ENCODE results near the gene GFOD2. TPM values are rescaled to one million over a fixed set of nuclear protein-coding genes. Genes with fewer than 3 reads are reported as not detected.

GFOD2 gene
- total RNA-seq, 5 donors from 2014 or later (not counting 1 experiment from before 2014, with no cell fraction given): 8.5 to 23.2 (median 16.7) TPM

DNA sequence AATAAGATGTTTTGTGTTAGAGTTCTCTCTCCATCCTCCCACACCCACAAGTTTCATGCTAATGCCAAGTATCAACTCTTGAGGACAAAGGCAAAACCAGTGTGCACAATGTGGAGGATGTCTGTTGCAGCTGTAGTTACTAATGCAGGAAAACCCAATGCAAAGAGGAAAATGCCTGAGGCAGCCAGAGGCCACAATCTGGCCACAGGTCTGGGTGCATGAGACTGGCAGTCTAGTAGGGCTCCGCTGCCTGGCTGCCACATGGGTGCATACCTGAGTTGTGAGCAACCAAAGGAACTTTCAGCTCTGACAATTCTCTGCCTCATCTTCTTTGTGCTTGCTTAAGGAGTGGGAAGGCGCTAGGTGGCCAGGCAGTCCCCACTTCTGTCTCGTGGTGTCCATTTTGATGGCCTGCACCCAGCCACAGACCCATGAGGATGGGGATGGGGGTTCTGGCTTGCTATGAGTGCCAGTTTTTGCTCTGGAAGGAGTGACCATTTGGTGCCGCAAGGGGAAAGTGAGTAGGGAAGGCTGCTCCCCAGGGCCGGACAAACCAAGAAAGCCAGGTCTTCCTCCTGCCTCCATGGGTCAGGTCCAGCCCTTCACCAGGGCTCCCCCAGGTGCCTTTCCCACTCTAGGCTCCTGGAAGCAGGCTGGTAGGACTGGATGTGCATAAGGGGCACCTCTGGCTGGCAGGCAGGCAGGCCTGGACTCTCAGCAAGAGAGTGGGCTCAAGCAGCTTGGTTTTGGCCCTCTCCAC, 4.2 kb upstream of the GFOD2 start:
- Histone ChIP-seq H3K27ac (ENCODE audit: low read length) (no peak overlapping the region), H3K27me3 (replicated peaks in 1 of 2; ENCODE audit: control insufficient read depth in 2 of 2, extremely low read depth in 1 of 2, insufficient read depth in 2 of 2, low read length in 1 of 2) (no peaks in the 10 kb centered on the region), H3K4me3 (ENCODE audit: control insufficient read depth in 1 of 2, extremely low read depth in 1 of 2, low read length in 1 of 2) (no peak overlapping the region), H3K36me3 (ENCODE audit: control insufficient read depth in 2 of 2, extremely low read depth in 1 of 2, insufficient read depth in 1 of 2, low read length in 1 of 2) (peaks cover 3 to 36% of the 10 kb centered on the region in 2 donors), H3K4me1 (ENCODE audit: control insufficient read depth in 1 of 2, extremely low read depth in 1 of 2, insufficient read depth in 2 of 2, low read length in 2 of 2) (peaks cover 7 to 16% of the 10 kb centered on the region in 2 experiments), H3K9me3 (no peaks in the 10 kb centered on the region)
- no peaks in the 10 kb centered on the region for H3K27me3 Mint-ChIP-seq
- H3K27ac Mint-ChIP-seq: peak overlapping the region in 1 of 2 donors; percentile 31
- DNase-seq: no peak
- ChIA-PET POLR2A (no interaction called here), CTCF (no interaction called here)
- H3K9me3 Mint-ChIP-seq: no peaks in the 10 kb centered on the region
- 100% methylated on average over 3 of the region's 5 CpGs for WGBS (ENCODE audit: insufficient coverage)
- H3K36me3 Mint-ChIP-seq: peaks cover 13% of the 10 kb centered on the region
- ATAC-seq (replicated peaks in 1 of 4): no peak
- H3K4me1 Mint-ChIP-seq: peaks cover 16 to 29% (median 26%) of the 10 kb centered on the region in 3 donors
- no peak overlapping the region for H3K4me3 Mint-ChIP-seq

DNA sequence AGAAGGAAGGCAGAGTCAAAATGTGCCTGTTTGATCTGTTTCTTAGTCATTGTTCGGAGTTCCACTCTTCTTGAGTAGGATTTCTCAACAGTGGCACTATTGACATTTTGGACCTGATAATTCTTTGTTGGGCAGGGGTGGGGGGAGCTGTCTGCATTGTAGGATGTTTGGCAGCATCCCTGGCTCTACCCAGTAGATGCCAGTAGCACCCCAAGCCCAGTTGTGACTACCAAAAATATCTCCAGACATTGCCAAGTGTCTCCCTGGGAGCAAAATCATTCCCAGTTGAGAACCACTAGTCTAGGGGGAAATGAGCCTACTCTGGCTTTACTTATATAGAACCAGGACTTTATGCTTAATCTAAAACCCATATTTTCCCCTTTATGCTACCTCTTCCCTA, 1.1 kb upstream of the GFOD2 start:
- DNase-seq: no peak
- WGBS (ENCODE audit: insufficient coverage): no CpG with 5 or more reads among the region's 1 CpG
- no peaks in the 10 kb centered on the region for H3K9me3 Mint-ChIP-seq

DNA sequence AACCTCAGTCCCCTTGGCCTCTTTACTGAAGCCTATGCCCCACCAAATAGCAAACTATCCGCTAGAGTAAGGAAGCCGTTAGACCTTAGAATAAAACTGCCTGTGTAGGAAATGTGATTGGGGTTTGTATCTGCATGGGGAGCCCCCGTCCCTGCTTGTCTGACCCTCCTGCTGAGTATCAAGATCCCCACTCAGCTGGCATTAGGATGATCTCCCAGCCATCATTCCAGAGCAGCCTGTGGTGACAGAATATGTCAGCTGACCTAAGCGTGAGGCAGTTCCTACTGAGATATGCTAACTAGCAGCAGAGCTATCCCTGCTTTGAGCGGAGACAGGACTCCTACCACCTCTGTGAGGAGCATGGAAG, 645 bp upstream of the GFOD2 start:
- Mint-ChIP-seq H3K4me1 (peaks cover 34 to 47% (median 35%) of the 10 kb centered on the region in 3 donors), H3K9me3 (no peaks in the 10 kb centered on the region), H3K27me3 (no peaks in the 10 kb centered on the region), H3K27ac (peak overlapping the region; percentile 99 to 100), H3K36me3 (peaks cover 6% of the 10 kb centered on the region), H3K4me3 (peak overlapping the region; percentile 95 to 99 (median 96))
- ATAC-seq (replicated peaks in 1 of 4) (peak; percentile 18 to 35 (median 22)), DNase-seq (peak in 8 of 35 experiments; percentile 3 to 47 (median 12))
- 0% methylated on average over 1 of the region's 5 CpGs for WGBS (ENCODE audit: insufficient coverage)
- Histone ChIP-seq H3K9me3 (no peaks in the 10 kb centered on the region), H3K27ac (ENCODE audit: low read length) (peak overlapping the region; percentile 90), H3K36me3 (ENCODE audit: control insufficient read depth in 2 of 2, extremely low read depth in 1 of 2, insufficient read depth in 1 of 2, low read length in 1 of 2) (peaks cover 3 to 6% of the 10 kb centered on the region in 2 donors), H3K27me3 (replicated peaks in 1 of 2; ENCODE audit: control insufficient read depth in 2 of 2, extremely low read depth in 1 of 2, insufficient read depth in 2 of 2, low read length in 1 of 2) (no peaks in the 10 kb centered on the region), H3K4me1 (ENCODE audit: control insufficient read depth in 1 of 2, extremely low read depth in 1 of 2, insufficient read depth in 2 of 2, low read length in 2 of 2) (peaks cover 12 to 20% of the 10 kb centered on the region in 2 experiments), H3K4me3 (ENCODE audit: control insufficient read depth in 1 of 2, extremely low read depth in 1 of 2, low read length in 1 of 2) (peak overlapping the region; percentile 93 to 97)
- POLR2A ChIA-PET: interaction anchor here (0.5 to 1.0 kb wide), 3 partner anchors 87 to 288 kb away, joined by 3 to 7 read pairs (median 4); partner anchors contain the start of genes RANBP10 (in 1 of the 2) and TSNAXIP1 (in 1 of the 2)
- CTCF ChIA-PET: interaction anchor here (0.5 to 2.0 kb wide), 8 partner anchors 59 to 524 kb away, joined by 3 to 10 read pairs (median 4); partner anchors contain the start of genes PARD6A (in 1 of the 2), RANBP10 (in 1 of the 2) and TSNAXIP1 (in 1 of the 2)

More for the DNA sequence above, 1.1 kb upstream of the GFOD2 start:
- ChIA-PET CTCF (interaction anchor here in 1 of 2 donors (2.0 kb wide), 1 partner anchor 199 kb away, joined by 10 read pairs; no protein-coding TSS in a partner anchor), POLR2A (no interaction called here)
- Mint-ChIP-seq H3K27me3 (no peaks in the 10 kb centered on the region), H3K4me3 (peak overlapping the region; percentile 95 to 99 (median 96)), H3K27ac (peak overlapping the region; percentile 99 to 100), H3K4me1 (peaks cover 34 to 47% (median 35%) of the 10 kb centered on the region in 3 donors), H3K36me3 (peaks cover 10% of the 10 kb centered on the region)
- Histone ChIP-seq H3K27me3 (replicated peaks in 1 of 2; ENCODE audit: control insufficient read depth in 2 of 2, extremely low read depth in 1 of 2, insufficient read depth in 2 of 2, low read length in 1 of 2) (no peaks in the 10 kb centered on the region), H3K9me3 (no peaks in the 10 kb centered on the region), H3K4me1 (ENCODE audit: control insufficient read depth in 1 of 2, extremely low read depth in 1 of 2, insufficient read depth in 2 of 2, low read length in 2 of 2) (peaks cover 12 to 20% of the 10 kb centered on the region in 2 experiments), H3K27ac (ENCODE audit: low read length) (peak overlapping the region; percentile 90), H3K36me3 (ENCODE audit: control insufficient read depth in 2 of 2, extremely low read depth in 1 of 2, insufficient read depth in 1 of 2, low read length in 1 of 2) (peaks cover 3 to 10% of the 10 kb centered on the region in 2 donors), H3K4me3 (ENCODE audit: control insufficient read depth in 1 of 2, extremely low read depth in 1 of 2, low read length in 1 of 2) (peak overlapping the region in 1 of 2 donors; percentile 93)
- ATAC-seq (replicated peaks in 1 of 4): no peak

DNA sequence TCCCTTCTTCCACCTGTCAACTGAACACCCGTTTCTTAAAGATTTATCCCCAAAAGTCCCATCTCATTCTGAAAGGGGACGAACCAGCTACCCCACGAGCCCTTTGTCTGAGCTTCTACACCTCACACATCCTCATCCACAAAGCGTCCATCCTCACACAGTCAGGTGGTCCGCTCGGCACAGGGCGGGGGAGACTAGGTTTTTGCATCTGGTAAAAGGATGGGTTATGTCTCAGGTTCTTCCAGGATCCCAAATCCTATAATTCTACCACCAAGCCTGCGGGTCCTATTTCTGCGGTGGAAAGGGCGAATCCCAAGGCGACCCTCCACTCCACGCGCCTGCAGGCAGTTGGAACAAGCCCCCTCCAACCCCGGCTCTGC, 458 bp downstream of the GFOD2 start:
- peaks cover 0 to 3% of the 10 kb centered on the region in 2 donors for H3K36me3 ChIP-seq (ENCODE audit: control insufficient read depth in 2 of 2, extremely low read depth in 1 of 2, insufficient read depth in 1 of 2, low read length in 1 of 2)
- peak overlapping the region; percentile 34 to 40 for H3K27ac Mint-ChIP-seq
- no peak overlapping the region for H3K27ac ChIP-seq (ENCODE audit: low read length)
- ATAC-seq (replicated peaks in 1 of 4) (peak in 2 of 4 experiments; percentile 25 to 35), DNase-seq (peak in 7 of 35 experiments; percentile 3 to 30 (median 7))
- no peaks in the 10 kb centered on the region for H3K27me3 ChIP-seq (replicated peaks in 1 of 2; ENCODE audit: control insufficient read depth in 2 of 2, extremely low read depth in 1 of 2, insufficient read depth in 2 of 2, low read length in 1 of 2)
- WGBS (ENCODE audit: insufficient coverage): 0% methylated on average over 6 of the region's 14 CpGs
- peaks cover 6% of the 10 kb centered on the region for H3K36me3 Mint-ChIP-seq
- H3K27me3 Mint-ChIP-seq: no peaks in the 10 kb centered on the region
- peak overlapping the region; percentile 95 to 99 (median 96) for H3K4me3 Mint-ChIP-seq
- no peaks in the 10 kb centered on the region for H3K9me3 ChIP-seq
- H3K4me3 ChIP-seq (ENCODE audit: control insufficient read depth in 1 of 2, extremely low read depth in 1 of 2, low read length in 1 of 2): peak overlapping the region; percentile 93 to 97
- H3K9me3 Mint-ChIP-seq: no peaks in the 10 kb centered on the region
- peaks cover 35 to 50% (median 36%) of the 10 kb centered on the region in 3 donors for H3K4me1 Mint-ChIP-seq
- ChIA-PET POLR2A (interaction anchor here in 1 of 2 donors (0.5 to 1.0 kb wide), 2 partner anchors 88 to 729 kb away, joined by 3 to 4 read pairs; partner anchors contain the start of genes RANBP10, SMPD3 and TSNAXIP1), CTCF (interaction anchor here in 1 of 2 donors (0.8 to 2.0 kb wide), 5 partner anchors 46 to 491 kb away, joined by 3 to 10 read pairs (median 4); partner anchors contain the start of genes RANBP10 and TSNAXIP1)
- peaks cover 12 to 20% of the 10 kb centered on the region in 2 experiments for H3K4me1 ChIP-seq (ENCODE audit: control insufficient read depth in 1 of 2, extremely low read depth in 1 of 2, insufficient read depth in 2 of 2, low read length in 2 of 2)

DNA sequence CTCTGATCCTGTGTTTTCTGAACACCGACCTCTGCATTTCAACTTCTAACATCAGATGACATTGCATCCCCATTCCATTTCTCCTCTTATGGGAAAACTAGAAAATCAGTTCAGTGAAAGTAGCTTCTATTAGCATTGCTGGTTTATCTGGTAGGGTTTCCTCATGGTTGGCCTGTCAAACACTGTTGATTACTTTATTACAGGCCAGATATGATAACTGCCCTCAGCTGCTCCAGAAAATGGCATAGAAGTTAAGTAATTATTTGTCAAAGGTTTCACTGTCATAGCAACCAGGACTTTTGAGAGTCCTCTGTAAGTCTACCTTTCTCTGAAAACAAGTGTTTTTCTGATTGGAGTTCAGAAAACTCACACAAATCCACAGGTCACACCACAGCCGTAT, 3.0 kb downstream of the GFOD2 start:
- DNase-seq (no peak), ATAC-seq (replicated peaks in 1 of 4) (no peak)
- no peak overlapping the region for H3K4me3 ChIP-seq (ENCODE audit: control insufficient read depth in 1 of 2, extremely low read depth in 1 of 2, low read length in 1 of 2)
- Mint-ChIP-seq H3K4me1 (peaks cover 38 to 61% (median 42%) of the 10 kb centered on the region in 3 donors), H3K4me3 (no peak overlapping the region), H3K36me3 (peaks cover 15% of the 10 kb centered on the region), H3K9me3 (no peaks in the 10 kb centered on the region), H3K27ac (no peak overlapping the region), H3K27me3 (no peaks in the 10 kb centered on the region)
- POLR2A ChIA-PET: no interaction called here
- no peaks in the 10 kb centered on the region for H3K27me3 ChIP-seq (replicated peaks in 1 of 2; ENCODE audit: control insufficient read depth in 2 of 2, extremely low read depth in 1 of 2, insufficient read depth in 2 of 2, low read length in 1 of 2)
- H3K27ac ChIP-seq (ENCODE audit: low read length): no peak overlapping the region
- no peaks in the 10 kb centered on the region for H3K9me3 ChIP-seq
- CTCF ChIA-PET: interaction anchor here (0.6 to 0.7 kb wide), 2 partner anchors 86 to 128 kb away, joined by 4 read pairs; no protein-coding TSS in a partner anchor
- H3K36me3 ChIP-seq (ENCODE audit: control insufficient read depth in 2 of 2, extremely low read depth in 1 of 2, insufficient read depth in 1 of 2, low read length in 1 of 2): no peaks in the 10 kb centered on the region
- peaks cover 12 to 23% of the 10 kb centered on the region in 2 experiments for H3K4me1 ChIP-seq (ENCODE audit: control insufficient read depth in 1 of 2, extremely low read depth in 1 of 2, insufficient read depth in 2 of 2, low read length in 2 of 2)
- 80% methylated on average over 1 of the region's 2 CpGs for WGBS (ENCODE audit: insufficient coverage)

DNA sequence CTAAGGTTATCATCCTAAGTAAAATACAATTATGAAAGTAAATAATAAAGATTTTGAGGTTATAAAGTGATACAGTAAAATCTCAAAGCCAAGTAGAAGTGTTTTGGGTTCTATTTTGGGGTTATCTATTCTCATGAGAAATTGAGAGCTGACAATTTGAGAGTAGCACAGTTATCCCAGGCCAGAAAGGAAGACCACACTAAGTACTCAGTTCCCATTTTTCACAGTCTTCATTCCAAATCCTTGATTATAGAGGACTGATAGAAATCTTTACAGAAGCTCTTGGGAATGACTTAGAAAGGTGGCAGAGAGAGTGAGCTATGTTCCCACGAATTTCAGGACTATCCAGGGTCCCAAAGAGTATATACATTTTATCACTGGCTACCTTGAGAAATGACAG, 4.6 kb downstream of the GFOD2 start:
- Mint-ChIP-seq H3K4me1 (peaks cover 31 to 49% (median 31%) of the 10 kb centered on the region in 3 donors), H3K9me3 (no peaks in the 10 kb centered on the region), H3K36me3 (peaks cover 17% of the 10 kb centered on the region), H3K4me3 (no peak overlapping the region), H3K27me3 (no peaks in the 10 kb centered on the region), H3K27ac (no peak overlapping the region)
- Histone ChIP-seq H3K27me3 (replicated peaks in 1 of 2; ENCODE audit: control insufficient read depth in 2 of 2, extremely low read depth in 1 of 2, insufficient read depth in 2 of 2, low read length in 1 of 2) (no peaks in the 10 kb centered on the region), H3K36me3 (ENCODE audit: control insufficient read depth in 2 of 2, extremely low read depth in 1 of 2, insufficient read depth in 1 of 2, low read length in 1 of 2) (peaks cover 0 to 2% of the 10 kb centered on the region in 2 donors), H3K9me3 (no peaks in the 10 kb centered on the region), H3K4me3 (ENCODE audit: control insufficient read depth in 1 of 2, extremely low read depth in 1 of 2, low read length in 1 of 2) (no peak overlapping the region), H3K27ac (ENCODE audit: low read length) (no peak overlapping the region), H3K4me1 (ENCODE audit: control insufficient read depth in 1 of 2, extremely low read depth in 1 of 2, insufficient read depth in 2 of 2, low read length in 2 of 2) (peaks cover 7 to 14% of the 10 kb centered on the region in 2 experiments)
- ChIA-PET CTCF (no interaction called here), POLR2A (interaction anchor here (0.6 kb wide), 2 partner anchors 494 to 756 kb away, joined by 4 to 5 read pairs; no protein-coding TSS in a partner anchor)
- WGBS (ENCODE audit: insufficient coverage): 60% methylated on average over 1 of the region's 1 CpG
- DNase-seq: no peak
- no peak for ATAC-seq (replicated peaks in 1 of 4)
